DMS 273 (cell line): ENCODE results near the gene EFNB1.

Experiments
- DNase-seq: peaks from one replicate; lab custom pipeline; 2025; ENCODE audit not compliant: unreplicated experiment; lab: John Stamatoyannopoulos, UW

EFNB1 gene

DNA sequence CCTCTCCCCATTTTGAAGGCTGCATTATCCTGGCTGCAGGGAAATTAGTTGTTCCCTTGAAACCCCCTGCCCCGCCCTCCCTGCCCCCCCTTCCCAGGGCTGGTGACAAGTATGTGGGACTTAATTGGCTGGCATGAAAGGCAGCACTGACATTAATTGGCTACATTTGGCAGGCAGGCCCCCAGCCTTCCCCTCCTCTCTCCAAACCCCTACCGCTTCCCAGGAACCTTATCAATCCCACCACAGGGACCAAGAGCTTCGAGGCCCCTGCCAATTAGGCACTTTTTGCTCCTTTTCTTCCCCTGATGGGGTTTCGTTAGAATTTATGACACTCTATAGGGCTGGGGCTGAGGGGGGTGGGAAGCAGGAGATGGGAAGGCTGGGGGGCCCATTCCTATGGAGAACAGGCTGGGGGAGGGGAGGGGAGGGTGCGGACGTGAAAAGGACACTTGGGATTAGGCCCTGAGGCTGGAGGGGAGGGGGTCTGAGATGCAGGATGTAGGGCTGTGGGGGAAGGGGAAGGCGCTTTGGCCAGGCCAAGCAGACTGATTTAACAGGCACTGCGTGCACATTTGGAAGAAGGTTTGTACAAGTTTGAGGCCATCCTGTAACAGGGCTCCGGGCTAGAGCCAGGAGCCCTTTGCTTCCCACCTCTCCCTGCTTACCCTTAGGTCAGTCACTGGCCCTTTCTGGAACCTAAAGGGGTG lies 52.2 kb downstream of the EFNB1 start:
- no peak for DNase-seq

DNA sequence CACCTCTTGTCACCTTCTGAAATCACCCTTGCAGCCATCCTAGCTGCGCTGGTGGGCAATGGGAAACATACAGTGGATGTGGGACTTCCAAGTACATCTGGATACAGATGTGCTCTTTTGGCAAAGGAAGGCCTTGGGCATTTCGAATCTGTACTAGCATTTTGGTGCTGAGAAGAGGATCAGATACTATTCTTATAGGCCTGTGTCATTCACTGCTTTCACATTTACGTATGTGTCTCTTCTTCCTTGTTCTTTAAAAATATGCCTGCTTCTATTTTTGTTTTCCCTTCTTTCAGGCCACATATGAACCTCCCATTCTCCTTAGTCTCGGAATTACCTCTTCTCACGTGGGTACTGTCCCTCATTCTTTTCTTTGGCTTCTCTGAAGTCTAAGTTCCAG lies 53.1 kb downstream of the EFNB1 start:
- DNase-seq = no peak

DNA sequence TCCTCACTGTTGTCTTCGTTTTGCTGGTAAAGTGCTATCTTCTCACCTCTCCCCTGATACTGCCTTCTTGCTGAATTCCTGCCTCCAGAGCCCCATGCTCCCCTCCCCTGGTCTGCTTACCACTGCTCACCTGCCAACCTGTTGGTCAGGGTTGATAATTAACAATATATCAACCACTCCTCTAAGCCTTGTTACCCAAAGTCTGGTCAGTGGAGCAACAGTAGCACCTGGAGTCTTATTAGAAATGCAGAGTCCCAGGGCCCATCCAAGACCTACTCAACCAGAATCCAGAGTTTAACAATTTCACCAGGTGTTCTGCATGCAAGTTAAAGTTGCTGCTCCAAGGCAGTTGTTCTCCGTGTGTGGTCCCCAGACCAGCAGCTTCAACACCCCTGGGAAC lies 55.0 kb downstream of the EFNB1 start:
- DNase-seq = no peak

DNA sequence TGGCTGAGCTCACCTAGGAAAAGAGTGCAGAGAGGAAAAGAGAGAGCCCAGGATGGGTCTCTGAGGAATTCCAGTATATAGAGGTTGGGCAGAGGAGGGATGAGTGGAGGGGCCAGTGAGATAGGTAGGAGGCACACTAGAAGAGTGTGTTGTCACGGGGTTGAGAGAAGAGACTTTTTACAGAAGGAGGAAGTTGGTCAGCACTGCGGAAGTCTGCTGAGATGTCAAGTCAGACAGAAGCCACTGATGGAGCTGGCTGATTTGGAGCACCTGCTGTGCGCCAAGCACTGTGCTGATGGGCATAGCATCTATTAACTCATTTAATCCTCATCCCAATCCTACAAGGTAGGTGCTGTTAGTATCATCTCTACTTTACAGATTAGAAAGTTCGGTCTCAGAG lies 60.4 kb downstream of the EFNB1 start:
- DNase-seq = no peak
